Thyroid gland (tissue), 4 donors: ENCODE measurements around the gene CHMP2A. TPM values are rescaled to one million over a fixed set of nuclear protein-coding genes. Genes with fewer than 3 reads are reported as not detected.
"Not testable (repeated sequence)": the region's sequence is repeated elsewhere in the genome, so short reads cannot be mapped to it uniquely, and the experiment has no call there.

Source experiments
- DNase-seq, 2 donors: peaks; one replicate each; pipeline ENCODE4 v3.0.0-alpha.2; 2019
- H3K27ac ChIP-seq, 3 donors: fragments of 200-600 bp; sonication (generic); 1 replicate in 2 of 3; 2 replicates in 1 of 3; pipeline ENCODE4 v1.5.1; 2016 to 2019; ENCODE audit warnings: mild to moderate bottlenecking in 1 of 3, moderate library complexity in 1 of 3
- H3K27me3 ChIP-seq: fragments of 200-600 bp; sonication (generic); one replicate; pipeline ENCODE4 v1.5.1; 2019
- H3K36me3 ChIP-seq, 2 donors: fragments of 200-600 bp; sonication (generic); one replicate each; pipeline ENCODE4 v1.5.1; 2016 to 2019
- H3K4me1 ChIP-seq, 2 donors: fragments of 200-600 bp; sonication (generic); one replicate each; pipeline ENCODE4 v1.5.1; 2017 to 2019
- H3K4me3 ChIP-seq, 3 donors: fragments of 200-600 bp; sonication (generic); replicated peaks in 1 of 3; 1 replicate in 2 of 3; 2 replicates in 1 of 3; pipeline ENCODE4 v1.5.1; 2016; ENCODE audit warnings: mild to moderate bottlenecking in 1 of 3
- H3K9me3 ChIP-seq: fragments of 200-600 bp; sonication (generic); one replicate; pipeline ENCODE4 v1.5.1; 2017
- POLR2A ChIP-seq, 2 donors: fragments of 450-650 bp; IDR thresholded peaks; one replicate each; pipeline ENCODE4 v1.6.1; 2017; ENCODE audit warnings: antibody characterized with exemption in 2 of 2, mild to moderate bottlenecking in 2 of 2, moderate library complexity in 1 of 2
- WGBS, 2 donors: methylation state at CpG; one replicate each; pipeline ENCODE4 v1.1.5; 2017; 5-methylcytosine and 5-hydroxymethylcytosine counted together
- intact Hi-C: fragments of 100-400 bp; cut with DNase I; formaldehyde crosslinking; loops from one replicate; pipeline ENCODE4 v1.15.1; 2023
- microRNA-seq: library from miRNA; unstranded; fragments of <30 nt; microRNA quantifications from one replicate; pipeline ENCODE4, GENCODE V29; 2016
- small RNA-seq: library from RNA; depleted of rRNA; stranded (forward); fragments of <200 nt; gene quantifications from one replicate; pipeline ENCODE3, GENCODE V24; 2016
- total RNA-seq, 4 donors: library from RNA; depleted of rRNA; stranded (reverse); fragments of >200 nt; gene quantifications; one replicate each; pipeline ENCODE4 v1.2.3, GENCODE V29; 2016
- TF ChIP-seq, protein P1 (sequence below), 6 experiments: fragments of 200-600 bp in 3 of 6; fragments of 450-650 bp in 3 of 6; sonication (generic) in 3 of 6; IDR thresholded peaks; one replicate each; pipeline ENCODE4 v1.5.1; 2016 to 2019; ENCODE audit warnings: antibody characterized with exemption in 6 of 6, mild to moderate bottlenecking in 2 of 6, inconsistent platforms in 1 of 6, moderate library complexity in 1 of 6

The CHMP2A gene
- total RNA-seq, 4 donors from 2014 or later: 123 to 155 (median 148) TPM

GRCh38 chr19:58511353-58512208 is 43.3 kb downstream of the CHMP2A start, which contains the start of gene SLC27A5:
Gene SLC27A5, minus strand, starts transcription at chr19:58511992. Its CDS starts 37 bp downstream, at chr19:58511955.
- no peak for DNase-seq
- H3K4me3 ChIP-seq: no peak within 1 kb of the TSS
- peaks cover 7 to 9% of the 10 kb centered on the region in 2 donors for H3K36me3 ChIP-seq
- H3K27ac ChIP-seq: no peak within 1 kb of the TSS
- TF ChIP-seq POLR2A (IDR thresholded peaks at IDR 0.05): no peak
- H3K4me1 ChIP-seq: peaks cover 10 to 15% of the 10 kb centered on the region in 2 donors
- no peaks in the 10 kb centered on the region for H3K27me3 ChIP-seq
- intact Hi-C loops: no loop called here
- 72 to 95% methylated on average over 2 of the region's 25 CpGs for WGBS, 2 donors
- H3K9me3 ChIP-seq: no peaks in the 10 kb centered on the region

GRCh38 chr19:58510084-58510862 is 44.6 kb downstream of the CHMP2A start:
- DNase-seq: no peak
- TF ChIP-seq POLR2A (IDR thresholded peaks at IDR 0.05): no peak
- TF ChIP-seq, protein P1, sequence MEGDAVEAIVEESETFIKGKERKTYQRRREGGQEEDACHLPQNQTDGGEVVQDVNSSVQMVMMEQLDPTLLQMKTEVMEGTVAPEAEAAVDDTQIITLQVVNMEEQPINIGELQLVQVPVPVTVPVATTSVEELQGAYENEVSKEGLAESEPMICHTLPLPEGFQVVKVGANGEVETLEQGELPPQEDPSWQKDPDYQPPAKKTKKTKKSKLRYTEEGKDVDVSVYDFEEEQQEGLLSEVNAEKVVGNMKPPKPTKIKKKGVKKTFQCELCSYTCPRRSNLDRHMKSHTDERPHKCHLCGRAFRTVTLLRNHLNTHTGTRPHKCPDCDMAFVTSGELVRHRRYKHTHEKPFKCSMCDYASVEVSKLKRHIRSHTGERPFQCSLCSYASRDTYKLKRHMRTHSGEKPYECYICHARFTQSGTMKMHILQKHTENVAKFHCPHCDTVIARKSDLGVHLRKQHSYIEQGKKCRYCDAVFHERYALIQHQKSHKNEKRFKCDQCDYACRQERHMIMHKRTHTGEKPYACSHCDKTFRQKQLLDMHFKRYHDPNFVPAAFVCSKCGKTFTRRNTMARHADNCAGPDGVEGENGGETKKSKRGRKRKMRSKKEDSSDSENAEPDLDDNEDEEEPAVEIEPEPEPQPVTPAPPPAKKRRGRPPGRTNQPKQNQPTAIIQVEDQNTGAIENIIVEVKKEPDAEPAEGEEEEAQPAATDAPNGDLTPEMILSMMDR (IDR thresholded peaks at IDR 0.05): no peak
- 73 to 84% methylated on average over 8 of the region's 8 CpGs for whole genome bisulfite sequencing, 2 donors

GRCh38 chr19:58509731-58510083 is 45.2 kb downstream of the CHMP2A start:
- TF ChIP-seq POLR2A (IDR thresholded peaks at IDR 0.05): no peak
- TF ChIP-seq, protein P1 (IDR thresholded peaks at IDR 0.05): no peak
- Histone ChIP-seq H3K4me3 (no peak overlapping the region), H3K36me3 (no peaks in the 10 kb centered on the region), H3K27me3 (no peaks in the 10 kb centered on the region), H3K9me3 (no peaks in the 10 kb centered on the region), H3K27ac (no peak overlapping the region), H3K4me1 (peaks cover 10 to 11% of the 10 kb centered on the region in 2 donors)
- intact Hi-C loops: no loop called here
- no peak for DNase-seq
- 81 to 88% methylated on average over 11 of the region's 11 CpGs for WGBS, 2 donors

More at GRCh38 chr19:58510084-58510862, 44.6 kb downstream of the CHMP2A start:
- intact Hi-C loops: no loop called here
- H3K9me3 ChIP-seq: no peaks in the 10 kb centered on the region
- H3K4me3 ChIP-seq: no peak overlapping the region
- no peaks in the 10 kb centered on the region for H3K27me3 ChIP-seq
- no peak overlapping the region for H3K27ac ChIP-seq
- peaks cover 10 to 15% of the 10 kb centered on the region in 2 donors for H3K4me1 ChIP-seq
- H3K36me3 ChIP-seq: no peaks in the 10 kb centered on the region

- H3K9me3 ChIP-seq, H3K4me1 ChIP-seq, H3K27ac ChIP-seq, DNase-seq, H3K36me3 ChIP-seq, intact Hi-C loops, H3K27me3 ChIP-seq, H3K4me3 ChIP-seq: not testable (repeated sequence)
- 76 to 86% methylated on average over 7 to 8 of the region's 8 CpGs for WGBS, 2 donors
Measured at GRCh38 chr19:58507602-58508223, 47.2 kb downstream of the CHMP2A start.

Small RNAs within 50 kb of the gene (microRNA-seq; reads per million reads assigned to microRNA genes)
- gene MIR6807: not detected

Small RNAs within 50 kb of the gene (small RNA-seq; reads per million reads assigned to genes)
- not detected for gene MIR6807
- gene RN7SL525P: not detected

Other genes with a start within 250 kb of the CHMP2A start
- gene ERVK3-1, start 249.7 kb downstream of the CHMP2A start, total RNA-seq: 10 to 100 TPM; 56.3 to 87.2 (median 64.5) TPM
- 1 to 10 TPM; 3.0 to 4.5 (median 4.2) TPM for gene ZSCAN22, start 228.1 kb downstream of the CHMP2A start, total RNA-seq
- 10 to 100 TPM in 1 of 4 donors, 1 to 10 TPM in 2, under 1 TPM in 1; 0.50 to 14.9 (median 3.4) TPM for gene A1BG, start 201.6 kb downstream of the CHMP2A start, total RNA-seq
- 10 to 100 TPM in 1 of 4 donors, 1 to 10 TPM in 3; 7.1 to 16.2 (median 8.1) TPM for gene ZNF497, start 192.4 kb downstream of the CHMP2A start, total RNA-seq
- gene ZNF837, start 174.1 kb downstream of the CHMP2A start, total RNA-seq: 10 to 100 TPM in 3 of 4 donors, 1 to 10 TPM in 1; 6.3 to 16.4 (median 15.1) TPM
- gene RPS5, start 167.8 kb downstream of the CHMP2A start, total RNA-seq: 1,000 to 10,000 TPM; 1,209 to 2,449 (median 1,340) TPM
- gene RNF225, start 159.4 kb downstream of the CHMP2A start, total RNA-seq: under 1 TPM in 1 of 4 donors, not detected in 3; 0.33 TPM
- gene ZNF584, start 146.5 kb downstream of the CHMP2A start, total RNA-seq: 10 to 100 TPM; 10.1 to 31.1 (median 23.1) TPM
- 10 to 100 TPM; 13.3 to 24.3 (median 16.2) TPM for gene ZNF132, start 115.0 kb downstream of the CHMP2A start, total RNA-seq
- gene ZNF324B, start 103.5 kb downstream of the CHMP2A start, total RNA-seq: 10 to 100 TPM; 10.6 to 16.8 (median 13.4) TPM
- 10 to 100 TPM; 27.0 to 41.7 (median 32.2) TPM for gene ZNF324, start 88.0 kb downstream of the CHMP2A start, total RNA-seq
- gene ZNF446, start 78.8 kb downstream of the CHMP2A start, total RNA-seq: 10 to 100 TPM; 15.2 to 30.0 (median 25.6) TPM
- 10 to 100 TPM; 10.6 to 22.4 (median 17.7) TPM for gene SLC27A5, start 43.1 kb downstream of the CHMP2A start, total RNA-seq
- gene ZBTB45, start 35.3 kb downstream of the CHMP2A start, total RNA-seq: 10 to 100 TPM in 1 of 4 donors, 1 to 10 TPM in 3; 6.9 to 17.7 (median 8.5) TPM
- 100 to 1,000 TPM; 195 to 237 (median 218) TPM for gene TRIM28, start 11.0 kb downstream of the CHMP2A start, total RNA-seq
- 10 to 100 TPM; 17.2 to 28.5 (median 20.3) TPM for gene UBE2M, start 3.5 kb upstream of the CHMP2A start, total RNA-seq
- 10 to 100 TPM; 55.0 to 82.7 (median 70.5) TPM for gene MZF1, start 18.2 kb upstream of the CHMP2A start, total RNA-seq